ENCODE data around the gene MED19.
"Not testable (repeated sequence)": the region's sequence is repeated elsewhere in the genome, so short reads cannot be mapped to it uniquely, and the experiment has no call there.

MED19 gene

DNA sequence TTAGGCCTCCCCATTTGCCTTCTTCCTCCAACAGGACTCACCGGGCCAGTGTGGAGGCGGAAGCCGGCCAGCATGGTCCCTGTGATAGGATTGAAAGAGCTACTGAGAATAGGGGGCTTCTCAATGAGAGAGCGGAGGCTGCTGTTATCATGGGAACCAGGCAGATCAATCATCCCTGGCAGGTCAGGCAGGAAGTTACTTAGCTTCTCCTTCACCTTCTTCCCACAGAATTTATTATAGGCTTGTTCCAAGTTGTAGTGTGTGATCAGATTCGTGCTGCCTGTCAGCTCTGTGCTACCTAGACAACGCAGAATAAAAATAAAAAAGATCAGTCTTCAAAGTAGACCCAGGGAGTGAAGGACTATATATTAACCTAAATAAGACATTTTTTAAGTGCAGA lies 7.1 kb downstream of the MED19 start:
- no peak for DNase-seq

- no peak for DNase-seq
Measured at GRCh38 chr11:57703341-57703740, 8.7 kb downstream of the MED19 start.

DNA sequence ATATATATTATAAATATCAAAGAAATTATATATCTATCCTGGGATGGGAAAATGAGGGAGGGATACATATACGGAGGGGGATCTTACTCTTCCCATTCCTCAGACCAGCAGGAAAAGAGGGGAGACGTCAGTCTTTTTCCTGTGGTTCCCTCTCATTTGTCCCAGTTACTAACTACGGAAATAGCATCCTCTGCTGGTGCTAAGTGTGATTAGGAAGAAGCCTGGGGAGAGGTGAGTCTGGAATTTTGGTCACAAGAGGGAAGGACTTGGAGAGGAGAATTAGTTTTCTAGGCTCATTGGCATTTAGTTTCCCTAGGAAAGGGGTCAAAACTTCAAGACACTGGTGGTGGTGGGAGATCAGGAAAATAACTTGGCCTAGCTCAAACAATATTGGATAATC lies 11.6 kb downstream of the MED19 start:
- no peak for DNase-seq

- no peak for DNase-seq
Measured at GRCh38 chr11:57699813-57700212, 12.2 kb downstream of the MED19 start.

DNA sequence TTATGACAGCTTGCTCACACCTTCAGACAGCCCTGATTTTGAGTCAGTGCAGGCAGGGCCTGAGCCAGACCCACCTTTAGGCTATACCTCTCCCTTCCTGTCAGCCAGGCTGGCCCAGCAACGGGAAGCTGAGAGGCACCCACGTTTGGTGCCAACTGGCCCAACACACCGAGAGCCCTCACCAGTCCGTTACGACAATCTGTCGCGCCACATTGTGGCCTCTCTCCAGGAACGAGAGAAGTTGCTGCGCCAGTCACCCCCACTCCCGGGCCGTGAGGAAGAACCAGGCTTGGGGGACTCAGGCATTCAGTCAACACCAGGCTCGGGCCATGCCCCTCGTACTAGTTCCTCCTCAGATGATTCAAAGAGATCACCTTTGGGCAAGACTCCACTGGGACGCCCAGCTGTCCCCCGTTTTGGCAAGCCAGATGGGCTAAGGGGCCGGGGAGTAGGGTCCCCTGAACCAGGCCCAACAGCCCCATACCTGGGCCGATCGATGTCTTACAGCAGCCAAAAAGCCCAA lies 13.1 kb downstream of the MED19 start:
- no peak for DNase-seq

GRCh38 chr11:57690474-57690873 lies 21.5 kb downstream of the MED19 start:
- DNase-seq: not testable (repeated sequence)

DNA sequence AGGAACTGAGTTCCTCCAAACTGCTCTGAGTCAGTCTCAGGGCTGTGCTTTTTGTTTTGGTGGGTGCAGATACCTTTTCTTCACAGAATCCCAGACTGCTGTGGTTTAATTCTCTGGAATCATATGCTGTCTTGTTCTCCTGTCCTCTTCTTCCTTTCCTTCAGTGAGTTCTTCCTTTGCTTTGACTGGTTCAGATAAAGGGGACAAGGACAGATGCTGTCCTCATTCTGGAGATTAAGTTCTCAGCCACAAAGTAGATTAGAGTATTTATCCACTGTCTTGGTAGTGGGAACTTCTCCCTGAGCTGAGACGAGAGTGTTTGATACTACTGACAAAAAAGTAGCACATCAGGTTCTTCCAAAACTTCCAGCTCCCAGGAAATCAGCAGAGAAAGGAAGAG lies 30.8 kb downstream of the MED19 start:
- no peak for DNase-seq

- no peak for DNase-seq
Measured at GRCh38 chr11:57680552-57680874, 31.5 kb downstream of the MED19 start.

GRCh38 chr11:57679396-57679795 lies 32.6 kb downstream of the MED19 start:
- DNase-seq: no peak

- DNase-seq: no peak
Measured at GRCh38 chr11:57675176-57675941, 36.7 kb downstream of the MED19 start.

DNA sequence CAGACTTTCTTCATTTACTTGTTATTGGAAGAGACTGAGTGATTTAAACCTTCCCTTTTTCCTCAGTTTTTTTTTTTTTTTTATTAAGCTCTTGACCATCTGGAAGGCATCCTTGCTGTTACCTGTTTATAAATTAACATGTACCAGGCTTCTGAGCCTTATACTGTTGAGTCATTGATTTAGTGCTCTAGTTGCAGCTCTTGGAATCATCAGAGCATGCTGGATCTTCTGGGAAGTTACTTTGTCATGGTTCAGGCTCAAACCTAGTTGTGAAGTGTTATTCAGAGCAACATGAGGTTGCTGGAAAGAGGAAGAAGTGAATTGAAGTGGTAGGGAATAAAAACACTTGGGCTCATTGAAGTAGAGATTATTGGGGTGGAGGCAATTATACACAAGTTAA lies 37.8 kb downstream of the MED19 start:
- no peak for DNase-seq

- DNase-seq: no peak
Measured at GRCh38 chr11:57668434-57668782, 43.6 kb downstream of the MED19 start.

- DNase-seq: peak; percentile 100
Measured at GRCh38 chr11:57667736-57668433, 44.1 kb downstream of the MED19 start, which contains the start of gene ZDHHC5. Gene ZDHHC5 (plus strand): TSS chr11:57668114. CDS start chr11:57673091, 4,977 bp downstream.

DNA sequence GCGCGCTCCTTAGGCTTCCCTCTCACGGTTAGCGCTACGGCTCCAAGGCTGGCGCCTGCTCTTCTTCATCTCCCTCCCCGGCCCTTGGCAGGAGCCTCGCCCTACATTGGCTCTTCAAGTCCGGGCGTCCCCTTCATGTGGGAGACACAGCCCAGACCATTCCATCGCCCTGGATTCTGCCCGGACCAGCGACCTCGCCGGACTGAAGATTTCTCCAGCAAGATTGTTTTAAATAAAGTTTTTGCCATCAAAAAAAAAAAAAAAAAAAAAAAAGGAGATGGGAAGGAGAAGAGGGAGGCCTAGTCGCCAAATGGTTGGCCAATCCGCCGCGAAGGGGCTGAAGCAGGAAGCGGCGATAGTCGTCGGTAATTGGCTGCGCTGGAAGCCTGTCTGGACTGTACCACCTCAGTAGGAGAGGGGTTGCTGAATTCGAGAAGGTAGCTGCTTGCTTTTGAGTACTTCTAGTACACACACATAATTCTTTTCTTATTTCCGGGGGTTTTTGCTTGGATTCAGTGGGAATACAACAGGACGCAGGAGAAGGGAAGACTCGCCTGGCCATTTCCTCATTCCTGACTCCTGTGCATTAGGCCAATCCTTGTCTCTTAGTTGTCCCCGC lies 44.8 kb downstream of the MED19 start:
- DNase-seq: peak; percentile 97

DNA sequence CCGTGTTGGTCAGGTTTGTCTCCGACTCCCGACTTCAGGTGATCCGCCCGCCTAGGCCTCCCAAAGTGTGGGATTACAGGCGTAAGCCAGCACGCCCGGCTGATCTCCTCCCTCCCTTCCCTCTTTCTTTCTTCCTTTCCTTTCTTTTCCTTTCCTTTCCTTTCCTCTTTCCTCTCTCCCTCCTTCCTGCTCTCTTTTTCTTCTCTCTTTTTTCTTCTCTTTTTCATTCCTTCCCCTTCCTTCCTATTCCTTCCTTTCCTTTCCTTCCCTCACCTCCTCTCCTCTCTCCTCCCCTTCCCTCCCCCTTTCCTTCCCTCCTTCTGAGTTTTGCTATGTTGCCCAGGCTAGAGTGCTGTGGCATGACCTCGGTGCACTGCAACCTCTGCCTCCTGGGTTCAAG lies 48.0 kb downstream of the MED19 start:
- no peak for DNase-seq

DNA sequence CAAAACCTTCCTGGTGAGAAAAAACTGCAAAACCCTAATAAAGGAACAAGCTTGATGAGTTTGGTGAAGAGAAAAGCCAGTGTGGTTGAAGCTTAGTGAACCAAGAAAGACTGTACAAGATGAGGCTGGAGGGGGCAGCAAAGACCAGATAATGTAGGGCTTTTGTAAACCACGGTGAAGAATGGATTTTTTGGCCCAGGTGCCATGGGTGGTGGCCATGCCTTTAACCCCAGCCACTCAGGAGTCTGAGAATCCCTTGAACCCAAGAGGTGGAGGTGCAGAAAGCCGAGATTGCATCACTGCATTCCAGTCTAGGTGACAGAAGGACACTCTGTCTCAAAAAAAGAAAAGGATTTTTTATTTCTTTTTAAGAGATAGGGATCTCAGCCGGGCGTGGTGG lies 49.1 kb downstream of the MED19 start:
- no peak for DNase-seq

DNA sequence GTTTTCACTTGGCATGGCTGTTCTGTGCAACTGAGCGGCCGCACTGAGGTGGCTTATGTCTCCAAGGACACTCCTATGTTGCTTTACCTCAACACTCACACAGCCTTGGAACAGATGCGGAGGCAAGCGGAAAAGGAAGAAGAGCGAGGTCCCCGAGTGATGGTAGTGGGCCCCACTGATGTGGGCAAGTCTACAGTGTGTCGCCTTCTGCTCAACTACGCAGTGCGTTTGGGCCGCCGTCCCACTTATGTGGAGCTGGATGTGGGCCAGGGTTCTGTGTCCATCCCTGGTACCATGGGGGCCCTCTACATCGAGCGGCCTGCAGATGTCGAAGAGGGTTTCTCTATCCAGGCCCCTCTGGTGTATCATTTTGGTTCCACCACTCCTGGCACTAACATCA lies 52.3 kb downstream of the MED19 start:
- DNase-seq: no peak

GRCh38 chr11:57658023-57658361 lies 54.0 kb downstream of the MED19 start:
- DNase-seq: no peak

- peak; percentile 100 for DNase-seq
Measured at GRCh38 chr11:57657194-57658022, 54.6 kb downstream of the MED19 start, which contains the start of gene CLP1. Gene CLP1 (plus strand): TSS chr11:57657762. CDS start chr11:57659477, 1,715 bp downstream.

- no peak for DNase-seq
Measured at GRCh38 chr11:57656885-57657193, 55.2 kb downstream of the MED19 start.
